Measurements from ENCODE around the gene CILP.

DNA sequence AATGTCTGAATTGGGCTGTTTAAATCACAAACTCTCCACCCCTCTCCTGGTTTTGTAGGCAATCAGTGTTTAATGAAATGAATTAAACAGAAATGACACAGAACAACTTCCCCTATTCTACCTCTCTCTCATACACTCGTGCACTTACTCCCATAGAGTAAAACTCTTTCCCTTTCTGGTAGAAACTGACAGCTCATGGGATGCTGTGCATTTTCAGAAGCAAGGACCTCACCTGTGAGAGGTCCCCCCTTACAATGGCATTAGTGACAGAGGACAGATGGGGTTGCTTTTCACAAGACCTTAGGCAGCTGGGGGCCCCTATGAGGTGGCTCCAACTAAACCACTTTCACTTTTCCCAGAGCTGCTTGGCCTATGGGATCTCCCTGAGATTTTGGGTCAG, 43.5 kb upstream of the CILP start:
- TF ChIP-seq SUZ12 (IDR thresholded peaks at IDR 0.05), result no peak
- TF ChIP-seq ARNT (IDR thresholded peaks at IDR 0.05), result no peak
- TF ChIP-seq FOXA1 (IDR thresholded peaks at IDR 0.05), result no peak
- TF ChIP-seq SP1 (IDR thresholded peaks at IDR 0.05), result no peak
- no peak for TF ChIP-seq FOXK2 (IDR thresholded peaks at IDR 0.05)
- no peak for TF ChIP-seq BHLHE40 (IDR thresholded peaks at IDR 0.05; ENCODE audit: borderline replicate concordance)
- TF ChIP-seq, protein P1, sequence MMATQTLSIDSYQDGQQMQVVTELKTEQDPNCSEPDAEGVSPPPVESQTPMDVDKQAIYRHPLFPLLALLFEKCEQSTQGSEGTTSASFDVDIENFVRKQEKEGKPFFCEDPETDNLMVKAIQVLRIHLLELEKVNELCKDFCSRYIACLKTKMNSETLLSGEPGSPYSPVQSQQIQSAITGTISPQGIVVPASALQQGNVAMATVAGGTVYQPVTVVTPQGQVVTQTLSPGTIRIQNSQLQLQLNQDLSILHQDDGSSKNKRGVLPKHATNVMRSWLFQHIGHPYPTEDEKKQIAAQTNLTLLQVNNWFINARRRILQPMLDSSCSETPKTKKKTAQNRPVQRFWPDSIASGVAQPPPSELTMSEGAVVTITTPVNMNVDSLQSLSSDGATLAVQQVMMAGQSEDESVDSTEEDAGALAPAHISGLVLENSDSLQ (IDR thresholded peaks at IDR 0.05), result no peak
- no peak for TF ChIP-seq FOXM1 (IDR thresholded peaks at IDR 0.05; ENCODE audit: borderline replicate concordance)

Data from HEK293T (cell line).